22Rv1 (cell line): ENCODE measurements around the gene CCDC178.

Experiments used
- ZFX ChIP-seq: fragments of 450-650 bp; IDR thresholded peaks from 2 replicates; pipeline ENCODE4 v1.6.1; 2017; ENCODE audit warnings: antibody characterized with exemption, borderline replicate concordance
- TF ChIP-seq, protein P1 (sequence below): fragments of 450-650 bp; IDR thresholded peaks from 2 replicates; pipeline ENCODE4 v1.5.1; 2017; ENCODE audit warnings: mild to moderate bottlenecking

- TF ChIP-seq, protein P1, sequence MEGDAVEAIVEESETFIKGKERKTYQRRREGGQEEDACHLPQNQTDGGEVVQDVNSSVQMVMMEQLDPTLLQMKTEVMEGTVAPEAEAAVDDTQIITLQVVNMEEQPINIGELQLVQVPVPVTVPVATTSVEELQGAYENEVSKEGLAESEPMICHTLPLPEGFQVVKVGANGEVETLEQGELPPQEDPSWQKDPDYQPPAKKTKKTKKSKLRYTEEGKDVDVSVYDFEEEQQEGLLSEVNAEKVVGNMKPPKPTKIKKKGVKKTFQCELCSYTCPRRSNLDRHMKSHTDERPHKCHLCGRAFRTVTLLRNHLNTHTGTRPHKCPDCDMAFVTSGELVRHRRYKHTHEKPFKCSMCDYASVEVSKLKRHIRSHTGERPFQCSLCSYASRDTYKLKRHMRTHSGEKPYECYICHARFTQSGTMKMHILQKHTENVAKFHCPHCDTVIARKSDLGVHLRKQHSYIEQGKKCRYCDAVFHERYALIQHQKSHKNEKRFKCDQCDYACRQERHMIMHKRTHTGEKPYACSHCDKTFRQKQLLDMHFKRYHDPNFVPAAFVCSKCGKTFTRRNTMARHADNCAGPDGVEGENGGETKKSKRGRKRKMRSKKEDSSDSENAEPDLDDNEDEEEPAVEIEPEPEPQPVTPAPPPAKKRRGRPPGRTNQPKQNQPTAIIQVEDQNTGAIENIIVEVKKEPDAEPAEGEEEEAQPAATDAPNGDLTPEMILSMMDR: no peak
- no peak for TF ChIP-seq ZFX
These were observed 288.1 kb downstream of the CCDC178 start for GRCh38 chr18:33152376-33152775.
